Measurements from ENCODE around the gene DLGAP3. TPM values are rescaled to one million over a fixed set of nuclear protein-coding genes. Genes with fewer than 3 reads are reported as not detected.

DLGAP3 gene
- total RNA-seq, 2 experiments from 2014 or later: 0.38 to 0.83 TPM

DNA sequence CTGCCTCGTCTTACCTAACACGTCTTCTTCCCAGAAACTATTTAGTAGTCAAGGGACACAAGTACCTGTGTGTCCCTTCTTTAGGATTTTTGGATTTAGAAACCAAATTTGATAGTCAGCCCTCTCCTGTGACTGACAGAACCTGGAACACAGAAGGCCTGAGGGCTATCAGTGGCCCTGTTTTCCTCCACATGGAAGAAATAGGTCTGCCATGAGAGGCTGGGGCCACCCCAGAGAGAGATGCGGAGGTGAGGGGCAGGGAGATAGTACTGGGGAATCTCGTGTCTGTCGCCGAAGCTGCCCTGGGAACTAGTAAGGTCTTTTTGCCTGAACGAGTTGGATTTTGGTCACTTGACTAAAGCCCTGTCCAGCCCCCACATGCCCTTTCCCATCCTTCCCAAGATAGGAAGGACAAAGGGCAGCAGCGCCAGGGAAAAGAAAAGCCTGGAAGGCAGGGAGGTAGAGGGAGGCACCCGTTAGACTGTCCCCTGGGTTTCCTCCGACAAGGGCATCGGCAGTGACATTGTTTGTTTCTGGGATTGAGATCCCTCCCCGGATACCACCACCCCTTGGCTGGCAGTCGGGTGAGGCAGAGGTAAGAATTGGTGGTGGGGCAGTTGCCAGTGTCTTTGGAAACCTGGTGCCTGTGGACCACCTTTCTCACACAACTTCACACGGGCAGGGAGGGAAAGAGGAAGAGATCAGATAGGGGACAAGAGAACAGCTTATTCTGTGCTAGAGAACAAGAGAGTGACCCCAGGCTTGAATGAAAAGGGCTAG, 89.7 kb downstream of the DLGAP3 start:
- no peak for ATAC-seq
- ChIA-PET CTCF (interaction anchor here (5.5 kb wide), 1 partner anchor 13 kb away, joined by 27 read pairs; no protein-coding TSS in a partner anchor), POLR2A (no interaction called here)
- Mint-ChIP-seq H3K4me3 (no peak overlapping the region), H3K4me1 (ENCODE audit: low read depth) (peaks cover 6% of the 10 kb centered on the region), H3K27ac (no peak overlapping the region), H3K36me3 (ENCODE audit: low read depth) (no peaks in the 10 kb centered on the region), H3K27me3 (no peaks in the 10 kb centered on the region), H3K9me3 (no peaks in the 10 kb centered on the region)
- intact Hi-C loops (cut with micrococcal nuclease): no loop called here
- no peak for TF ChIP-seq CTCF (IDR thresholded peaks at IDR 0.05)
- no peak for DNase-seq

- DNase-seq (no peak), ATAC-seq (no peak)
- ChIA-PET POLR2A (no interaction called here), CTCF (no interaction called here)
- Mint-ChIP-seq H3K4me3 (no peak overlapping the region), H3K27me3 (no peaks in the 10 kb centered on the region), H3K9me3 (no peaks in the 10 kb centered on the region), H3K36me3 (ENCODE audit: low read depth) (no peaks in the 10 kb centered on the region), H3K27ac (no peak overlapping the region), H3K4me1 (ENCODE audit: low read depth) (no peaks in the 10 kb centered on the region)
- TF ChIP-seq CTCF (IDR thresholded peaks at IDR 0.05): no peak
- intact Hi-C loops (cut with micrococcal nuclease): no loop called here
Observed at GRCh38 chr1:34833711-34834110, 95.7 kb downstream of the DLGAP3 start.

- POLR2A ChIA-PET: no interaction called here
- intact Hi-C loops (cut with micrococcal nuclease): no loop called here
- Mint-ChIP-seq H3K4me1 (ENCODE audit: low read depth) (no peaks in the 10 kb centered on the region), H3K36me3 (ENCODE audit: low read depth) (no peaks in the 10 kb centered on the region), H3K27ac (no peak overlapping the region), H3K9me3 (no peaks in the 10 kb centered on the region), H3K27me3 (no peaks in the 10 kb centered on the region), H3K4me3 (no peak overlapping the region)
- no peak for TF ChIP-seq CTCF (IDR thresholded peaks at IDR 0.05)
- ATAC-seq (no peak), DNase-seq (no peak)
- CTCF ChIA-PET: interaction anchor here (1.5 kb wide), 1 partner anchor 21 kb away, joined by 4 read pairs; no protein-coding TSS in a partner anchor
Observed at GRCh38 chr1:34831721-34832246, 97.7 kb downstream of the DLGAP3 start.

GRCh38 chr1:34829250-34829649, 100.2 kb downstream of the DLGAP3 start:
- no peaks in the 10 kb centered on the region for H3K36me3 Mint-ChIP-seq (ENCODE audit: low read depth)
- DNase-seq: no peak
- H3K9me3 Mint-ChIP-seq: no peaks in the 10 kb centered on the region
- intact Hi-C loops (cut with micrococcal nuclease): no loop called here
- POLR2A ChIA-PET: no interaction called here
- no peaks in the 10 kb centered on the region for H3K4me1 Mint-ChIP-seq (ENCODE audit: low read depth)
- no peak for TF ChIP-seq CTCF (IDR thresholded peaks at IDR 0.05)
- CTCF ChIA-PET: no interaction called here
- H3K27me3 Mint-ChIP-seq: no peaks in the 10 kb centered on the region
- no peak overlapping the region for H3K27ac Mint-ChIP-seq
- H3K4me3 Mint-ChIP-seq: no peak overlapping the region
- ATAC-seq: no peak

DNA sequence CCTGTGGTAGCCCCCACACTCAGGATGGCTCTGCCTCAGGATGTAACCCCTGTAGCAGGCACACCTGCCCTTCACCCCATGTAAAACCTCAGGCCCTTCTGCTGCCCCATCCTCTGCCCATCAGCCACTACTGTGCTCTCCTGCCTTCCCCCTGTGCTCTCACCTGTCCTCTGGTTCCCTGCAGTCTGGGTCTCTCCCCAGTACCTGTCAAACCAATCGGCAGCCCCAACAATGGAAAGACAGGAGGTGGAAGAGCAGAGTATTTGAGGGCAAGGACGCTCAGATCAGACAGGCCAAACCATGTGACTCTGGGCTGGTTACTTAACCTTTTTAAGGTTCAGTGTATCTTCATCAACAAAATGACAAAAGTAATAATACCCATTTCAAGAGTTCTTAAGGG, 100.8 kb downstream of the DLGAP3 start:
- CTCF ChIA-PET: no interaction called here

More for the DNA sequence above, 100.8 kb downstream of the DLGAP3 start:
- no peaks in the 10 kb centered on the region for H3K4me1 Mint-ChIP-seq (ENCODE audit: low read depth)
- H3K4me3 Mint-ChIP-seq: no peak overlapping the region
- H3K9me3 Mint-ChIP-seq: no peaks in the 10 kb centered on the region
- DNase-seq (no peak), ATAC-seq (no peak)
- POLR2A ChIA-PET: no interaction called here
- H3K36me3 Mint-ChIP-seq (ENCODE audit: low read depth): no peaks in the 10 kb centered on the region
- no peaks in the 10 kb centered on the region for H3K27me3 Mint-ChIP-seq
- TF ChIP-seq CTCF (IDR thresholded peaks at IDR 0.05): no peak
- intact Hi-C loops (cut with micrococcal nuclease): no loop called here
- no peak overlapping the region for H3K27ac Mint-ChIP-seq
